ENCODE results near the gene OR10W1.

The OR10W1 gene, protein sequence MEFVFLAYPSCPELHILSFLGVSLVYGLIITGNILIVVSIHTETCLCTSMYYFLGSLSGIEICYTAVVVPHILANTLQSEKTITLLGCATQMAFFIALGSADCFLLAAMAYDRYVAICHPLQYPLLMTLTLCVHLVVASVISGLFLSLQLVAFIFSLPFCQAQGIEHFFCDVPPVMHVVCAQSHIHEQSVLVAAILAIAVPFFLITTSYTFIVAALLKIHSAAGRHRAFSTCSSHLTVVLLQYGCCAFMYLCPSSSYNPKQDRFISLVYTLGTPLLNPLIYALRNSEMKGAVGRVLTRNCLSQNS

DNA sequence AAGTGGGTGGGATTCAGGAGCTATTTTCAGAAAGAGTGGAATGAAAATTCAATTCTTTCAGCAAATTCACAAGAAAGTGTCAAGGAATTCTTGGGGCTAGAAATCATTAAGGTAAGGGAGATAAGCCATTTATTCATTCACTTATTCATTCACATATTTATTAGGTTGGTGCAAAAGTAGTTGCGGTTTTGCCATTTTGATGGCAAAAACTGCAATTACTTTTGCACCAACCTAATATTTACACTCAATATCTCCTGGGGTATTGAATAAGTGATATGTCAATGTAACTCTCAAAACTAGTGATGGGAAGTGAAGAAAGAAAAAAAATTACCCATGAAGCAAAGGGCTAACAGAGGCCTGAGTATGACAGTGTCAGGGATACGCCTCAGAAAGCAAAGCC is at the start of gene OR10W1:
OR10W1 (minus strand) TSS at position 119 of the 400 bp plus-strand sequence. CDS start 402 bp downstream, outside the sequence.
- Histone ChIP-seq H3K27ac (ENCODE audit: low read length) (no peak within 1 kb of the TSS), H3K36me3 (ENCODE audit: control insufficient read depth, low read depth, low read length) (no peaks in the 10 kb centered on the region), H3K4me1 (ENCODE audit: control insufficient read depth, low read depth, low read length) (no peaks in the 10 kb centered on the region), H3K9me3 (ENCODE audit: control insufficient read depth, low read depth, low read length) (no peaks in the 10 kb centered on the region), H3K9ac (ENCODE audit: low read length) (no peak within 1 kb of the TSS), H3K27me3 (ENCODE audit: control insufficient read depth, insufficient read depth, low read length) (no peaks in the 10 kb centered on the region), H3K4me3 (ENCODE audit: low read length) (no peak within 1 kb of the TSS)

DNA sequence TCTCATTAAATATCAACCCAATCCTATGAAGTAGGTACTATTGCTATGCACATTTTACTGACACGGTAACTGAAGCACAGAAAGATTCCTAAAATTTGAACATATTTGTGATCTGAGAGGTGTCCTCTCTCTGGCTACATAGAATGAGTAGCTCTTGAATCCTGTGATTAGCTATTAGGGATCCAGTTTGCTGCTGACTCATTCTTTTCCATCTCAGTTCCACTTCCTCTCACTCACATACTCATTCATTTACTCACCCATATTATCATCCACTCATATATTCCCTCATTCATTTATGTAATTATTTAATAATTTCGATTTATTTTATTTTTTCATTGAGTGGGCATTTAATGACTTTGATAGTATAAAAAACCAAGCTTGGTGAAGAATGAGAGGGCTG is 48.1 kb upstream of the OR10W1 start:
- H3K4me3 ChIP-seq (ENCODE audit: low read length), result no peak overlapping the region
- H3K36me3 ChIP-seq (ENCODE audit: control insufficient read depth, low read depth, low read length), result no peaks in the 10 kb centered on the region
- H3K4me1 ChIP-seq (ENCODE audit: control insufficient read depth, low read depth, low read length), result no peaks in the 10 kb centered on the region
- no peak overlapping the region for H3K9ac ChIP-seq (ENCODE audit: low read length)
- no peaks in the 10 kb centered on the region for H3K27me3 ChIP-seq (ENCODE audit: control insufficient read depth, insufficient read depth, low read length)
- peaks cover 3% of the 10 kb centered on the region for H3K9me3 ChIP-seq (ENCODE audit: control insufficient read depth, low read depth, low read length)
- H3K27ac ChIP-seq (ENCODE audit: low read length), result no peak overlapping the region

DNA sequence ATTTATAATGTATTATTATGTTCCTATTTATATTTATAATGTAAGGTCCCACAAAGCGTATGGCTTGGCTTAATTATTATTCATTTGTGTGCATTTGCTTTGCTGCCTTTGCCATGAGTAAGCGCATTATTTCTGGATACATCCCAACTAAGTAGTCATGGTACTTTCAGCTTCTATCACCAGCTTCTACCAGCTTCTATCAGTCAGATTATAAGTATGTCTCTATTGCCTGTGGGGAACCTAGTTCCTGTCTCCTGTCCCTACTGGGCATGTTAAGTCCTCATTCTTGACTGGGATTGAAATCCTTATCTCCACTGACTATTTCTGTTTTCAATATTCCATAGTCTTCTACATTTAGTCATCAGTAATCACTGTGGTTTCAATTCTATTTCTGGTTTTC is 33.5 kb upstream of the OR10W1 start:
- no peak overlapping the region for H3K4me3 ChIP-seq (ENCODE audit: low read length)
- no peak overlapping the region for H3K27ac ChIP-seq (ENCODE audit: low read length)
- no peak overlapping the region for H3K9ac ChIP-seq (ENCODE audit: low read length)
- H3K9me3 ChIP-seq (ENCODE audit: control insufficient read depth, low read depth, low read length), result no peaks in the 10 kb centered on the region
- H3K4me1 ChIP-seq (ENCODE audit: control insufficient read depth, low read depth, low read length), result no peaks in the 10 kb centered on the region
- H3K36me3 ChIP-seq (ENCODE audit: control insufficient read depth, low read depth, low read length), result no peaks in the 10 kb centered on the region
- H3K27me3 ChIP-seq (ENCODE audit: control insufficient read depth, insufficient read depth, low read length), result no peaks in the 10 kb centered on the region

DNA sequence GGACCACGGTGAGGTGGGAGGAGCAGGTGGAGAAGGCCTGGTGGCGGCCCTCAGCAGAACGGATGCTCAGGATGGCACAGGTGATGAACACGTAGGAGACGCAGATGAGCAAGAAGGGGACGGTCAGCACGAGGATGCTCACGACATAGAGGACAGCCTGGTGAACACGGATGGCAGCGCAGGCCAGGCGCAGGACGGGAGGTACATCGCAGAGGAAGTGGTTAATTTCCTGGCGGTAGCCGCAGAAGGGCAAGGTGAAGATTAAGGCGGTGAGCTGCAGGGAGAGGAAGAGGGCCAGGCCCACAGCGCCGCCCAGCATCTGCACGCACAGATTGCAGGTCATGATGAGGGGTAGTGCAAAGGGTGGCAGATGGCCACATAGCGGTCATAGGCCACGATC is 24.0 kb upstream of the OR10W1 start:
- Histone ChIP-seq H3K9ac (ENCODE audit: low read length) (no peak overlapping the region), H3K27me3 (ENCODE audit: control insufficient read depth, insufficient read depth, low read length) (no peaks in the 10 kb centered on the region), H3K4me3 (ENCODE audit: low read length) (no peak overlapping the region), H3K9me3 (ENCODE audit: control insufficient read depth, low read depth, low read length) (no peaks in the 10 kb centered on the region), H3K36me3 (ENCODE audit: control insufficient read depth, low read depth, low read length) (no peaks in the 10 kb centered on the region), H3K27ac (ENCODE audit: low read length) (no peak overlapping the region), H3K4me1 (ENCODE audit: control insufficient read depth, low read depth, low read length) (no peaks in the 10 kb centered on the region)

DNA sequence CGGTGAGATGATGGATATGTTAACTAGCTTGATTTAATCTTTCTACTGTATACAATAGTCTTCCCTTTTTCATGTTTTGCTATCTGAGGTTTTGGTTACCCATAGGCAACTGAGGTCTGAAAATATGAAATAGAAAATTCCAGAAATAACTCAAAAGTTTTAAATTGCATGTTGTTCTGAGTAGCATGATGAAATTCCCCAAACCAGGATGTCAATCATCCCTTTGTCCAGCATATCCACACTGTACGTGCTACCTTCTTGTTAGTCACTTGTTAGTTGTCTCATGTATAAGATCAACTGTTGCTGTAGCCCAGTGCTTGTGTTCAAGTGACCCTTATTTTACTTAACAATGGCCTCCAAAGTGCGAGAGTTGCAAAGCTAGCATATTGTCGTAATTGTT is 21.2 kb upstream of the OR10W1 start:
- no peaks in the 10 kb centered on the region for H3K36me3 ChIP-seq (ENCODE audit: control insufficient read depth, low read depth, low read length)
- H3K27ac ChIP-seq (ENCODE audit: low read length), result no peak overlapping the region
- no peaks in the 10 kb centered on the region for H3K27me3 ChIP-seq (ENCODE audit: control insufficient read depth, insufficient read depth, low read length)
- H3K4me3 ChIP-seq (ENCODE audit: low read length), result no peak overlapping the region
- no peaks in the 10 kb centered on the region for H3K4me1 ChIP-seq (ENCODE audit: control insufficient read depth, low read depth, low read length)
- H3K9me3 ChIP-seq (ENCODE audit: control insufficient read depth, low read depth, low read length), result no peaks in the 10 kb centered on the region
- H3K9ac ChIP-seq (ENCODE audit: low read length), result no peak overlapping the region

DNA sequence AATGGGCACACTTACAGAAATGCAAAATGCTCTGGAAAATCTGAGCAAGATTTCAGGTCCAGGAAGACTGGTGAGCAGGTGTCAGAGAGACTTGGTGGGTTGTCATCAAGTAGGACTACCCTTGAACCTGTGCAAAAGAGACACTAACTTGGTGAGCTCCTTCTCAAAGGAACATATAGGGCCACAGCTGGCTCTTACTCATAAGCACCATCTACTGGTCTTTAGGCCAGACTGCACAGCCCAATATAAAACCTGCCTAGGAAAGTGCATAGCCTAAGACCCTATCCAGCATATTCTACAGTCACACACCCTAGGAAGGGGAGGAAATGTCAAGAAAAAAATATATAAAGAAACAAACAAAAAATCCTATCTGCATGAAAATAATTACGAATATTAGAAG is 18.2 kb upstream of the OR10W1 start:
- no peaks in the 10 kb centered on the region for H3K9me3 ChIP-seq (ENCODE audit: control insufficient read depth, low read depth, low read length)
- no peak overlapping the region for H3K27ac ChIP-seq (ENCODE audit: low read length)
- H3K4me1 ChIP-seq (ENCODE audit: control insufficient read depth, low read depth, low read length), result no peaks in the 10 kb centered on the region
- H3K4me3 ChIP-seq (ENCODE audit: low read length), result no peak overlapping the region
- H3K27me3 ChIP-seq (ENCODE audit: control insufficient read depth, insufficient read depth, low read length), result no peaks in the 10 kb centered on the region
- H3K36me3 ChIP-seq (ENCODE audit: control insufficient read depth, low read depth, low read length), result no peaks in the 10 kb centered on the region
- H3K9ac ChIP-seq (ENCODE audit: low read length), result no peak overlapping the region

DNA sequence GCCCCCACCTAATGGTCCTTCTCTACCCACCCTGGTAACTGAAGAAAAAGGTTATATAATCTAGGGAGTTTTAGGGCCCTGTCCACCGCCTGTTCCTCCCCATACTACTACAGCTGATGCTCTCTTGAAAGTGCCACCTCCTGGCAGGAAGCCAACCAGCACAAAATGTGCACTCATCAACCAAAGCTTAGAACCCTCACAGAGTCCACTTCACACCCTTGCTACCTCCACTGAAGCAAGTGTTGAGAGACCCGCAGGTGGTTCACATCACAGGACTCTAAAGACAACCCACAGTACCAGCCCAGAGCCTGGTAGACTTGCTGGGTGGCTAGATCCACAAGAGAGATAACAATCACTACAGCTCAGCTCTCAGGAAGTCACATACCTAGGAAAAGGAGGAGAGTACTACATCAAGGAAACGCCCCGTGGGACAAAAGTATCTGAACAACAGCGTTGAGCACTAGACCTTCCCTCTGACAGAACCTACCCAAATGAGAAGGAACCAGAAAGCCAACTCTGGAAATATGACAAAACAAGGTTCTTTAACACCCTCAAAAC is 17.5 kb upstream of the OR10W1 start:
- Histone ChIP-seq H3K27me3 (ENCODE audit: control insufficient read depth, insufficient read depth, low read length) (no peaks in the 10 kb centered on the region), H3K9me3 (ENCODE audit: control insufficient read depth, low read depth, low read length) (no peaks in the 10 kb centered on the region), H3K4me3 (ENCODE audit: low read length) (no peak overlapping the region), H3K9ac (ENCODE audit: low read length) (no peak overlapping the region), H3K4me1 (ENCODE audit: control insufficient read depth, low read depth, low read length) (no peaks in the 10 kb centered on the region), H3K36me3 (ENCODE audit: control insufficient read depth, low read depth, low read length) (no peaks in the 10 kb centered on the region), H3K27ac (ENCODE audit: low read length) (no peak overlapping the region)

DNA sequence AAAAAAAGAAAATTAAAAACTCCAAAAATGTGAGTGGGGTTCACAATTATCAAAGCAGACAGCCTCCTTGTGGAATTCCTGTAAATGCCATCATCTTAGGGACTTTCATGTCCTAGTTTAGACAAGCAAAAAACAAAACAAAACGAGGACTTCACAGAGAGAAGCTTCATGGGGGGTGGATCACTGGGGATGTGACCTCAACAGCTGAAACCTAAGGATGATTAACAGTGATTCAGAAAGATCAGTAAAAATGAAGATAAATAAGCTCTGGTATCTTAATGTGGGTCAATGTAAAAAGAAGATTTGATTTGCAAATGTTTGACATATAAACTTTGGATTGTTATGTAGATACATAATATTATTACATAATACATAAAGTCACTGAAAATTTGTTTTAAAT is 8.1 kb upstream of the OR10W1 start:
- H3K9me3 ChIP-seq (ENCODE audit: control insufficient read depth, low read depth, low read length), result no peaks in the 10 kb centered on the region
- H3K9ac ChIP-seq (ENCODE audit: low read length), result no peak overlapping the region
- no peak overlapping the region for H3K27ac ChIP-seq (ENCODE audit: low read length)
- no peak overlapping the region for H3K4me3 ChIP-seq (ENCODE audit: low read length)
- H3K36me3 ChIP-seq (ENCODE audit: control insufficient read depth, low read depth, low read length), result no peaks in the 10 kb centered on the region
- H3K4me1 ChIP-seq (ENCODE audit: control insufficient read depth, low read depth, low read length), result no peaks in the 10 kb centered on the region
- H3K27me3 ChIP-seq (ENCODE audit: control insufficient read depth, insufficient read depth, low read length), result no peaks in the 10 kb centered on the region

DNA sequence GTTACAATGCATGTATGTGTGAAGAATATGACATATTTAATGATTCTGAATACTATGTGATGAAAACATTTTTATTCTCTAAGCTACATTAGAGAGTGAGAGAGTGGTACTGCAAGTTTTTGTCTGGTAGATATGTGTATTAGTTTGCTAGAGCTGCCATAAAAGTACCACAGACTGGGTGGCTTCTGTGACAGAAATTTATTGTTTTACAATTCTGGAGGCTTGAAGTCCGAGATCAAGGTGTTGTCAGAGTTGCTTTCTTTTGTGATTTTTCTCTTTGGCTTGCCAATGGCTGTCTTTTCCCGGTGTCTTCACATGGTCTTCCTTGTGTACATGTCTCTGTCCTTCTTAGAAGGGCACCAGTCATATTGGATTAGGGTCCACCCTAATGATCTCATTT is 6.9 kb upstream of the OR10W1 start:
- no peak overlapping the region for H3K4me3 ChIP-seq (ENCODE audit: low read length)
- no peaks in the 10 kb centered on the region for H3K36me3 ChIP-seq (ENCODE audit: control insufficient read depth, low read depth, low read length)
- H3K4me1 ChIP-seq (ENCODE audit: control insufficient read depth, low read depth, low read length), result no peaks in the 10 kb centered on the region
- H3K27ac ChIP-seq (ENCODE audit: low read length), result no peak overlapping the region
- no peaks in the 10 kb centered on the region for H3K27me3 ChIP-seq (ENCODE audit: control insufficient read depth, insufficient read depth, low read length)
- H3K9ac ChIP-seq (ENCODE audit: low read length), result no peak overlapping the region
- H3K9me3 ChIP-seq (ENCODE audit: control insufficient read depth, low read depth, low read length), result no peaks in the 10 kb centered on the region

DNA sequence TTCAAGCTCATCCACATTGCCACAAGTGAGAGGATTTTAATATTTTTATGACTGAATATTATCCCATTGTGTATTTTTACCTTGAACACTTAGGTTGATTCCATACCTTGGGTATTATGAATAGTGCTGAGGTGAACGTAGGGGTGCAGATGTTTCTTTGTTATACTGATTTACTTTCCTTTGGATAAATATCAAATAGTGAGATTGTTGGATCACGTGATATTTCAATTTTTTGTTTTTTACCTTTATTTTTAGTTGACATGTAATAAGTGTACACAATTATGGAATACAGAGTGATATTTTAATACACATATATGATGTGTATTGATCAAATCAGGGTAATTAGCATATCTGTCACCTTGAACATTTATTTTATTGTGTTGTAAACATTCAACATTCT is 8.1 kb downstream of the OR10W1 start:
- H3K27me3 ChIP-seq (ENCODE audit: control insufficient read depth, insufficient read depth, low read length), result no peaks in the 10 kb centered on the region
- no peak overlapping the region for H3K27ac ChIP-seq (ENCODE audit: low read length)
- H3K36me3 ChIP-seq (ENCODE audit: control insufficient read depth, low read depth, low read length), result no peaks in the 10 kb centered on the region
- no peaks in the 10 kb centered on the region for H3K9me3 ChIP-seq (ENCODE audit: control insufficient read depth, low read depth, low read length)
- H3K9ac ChIP-seq (ENCODE audit: low read length), result no peak overlapping the region
- no peaks in the 10 kb centered on the region for H3K4me1 ChIP-seq (ENCODE audit: control insufficient read depth, low read depth, low read length)
- H3K4me3 ChIP-seq (ENCODE audit: low read length), result no peak overlapping the region

DNA sequence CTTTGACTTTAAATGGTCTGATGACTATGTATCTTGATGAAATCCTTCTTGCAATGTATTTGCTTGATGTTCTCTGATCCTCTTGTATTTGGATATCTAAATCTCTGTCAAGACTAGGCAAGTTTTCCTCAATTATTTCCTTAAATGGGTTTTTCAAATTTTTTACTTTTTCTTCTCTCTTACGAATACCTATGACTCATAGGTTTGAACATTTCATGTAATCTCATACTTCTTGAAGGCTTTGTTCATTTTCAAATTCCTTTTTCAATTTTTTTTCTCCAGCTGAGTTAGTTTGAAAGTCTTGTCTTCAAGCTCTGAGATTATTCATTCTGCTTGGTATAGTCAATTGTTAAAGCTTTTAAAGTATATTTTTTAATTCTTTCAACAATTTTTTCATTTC is 13.1 kb downstream of the OR10W1 start:
- Histone ChIP-seq H3K9me3 (ENCODE audit: control insufficient read depth, low read depth, low read length) (no peaks in the 10 kb centered on the region), H3K27ac (ENCODE audit: low read length) (no peak overlapping the region), H3K9ac (ENCODE audit: low read length) (no peak overlapping the region), H3K27me3 (ENCODE audit: control insufficient read depth, insufficient read depth, low read length) (no peaks in the 10 kb centered on the region), H3K4me1 (ENCODE audit: control insufficient read depth, low read depth, low read length) (no peaks in the 10 kb centered on the region), H3K4me3 (ENCODE audit: low read length) (no peak overlapping the region), H3K36me3 (ENCODE audit: control insufficient read depth, low read depth, low read length) (no peaks in the 10 kb centered on the region)

DNA sequence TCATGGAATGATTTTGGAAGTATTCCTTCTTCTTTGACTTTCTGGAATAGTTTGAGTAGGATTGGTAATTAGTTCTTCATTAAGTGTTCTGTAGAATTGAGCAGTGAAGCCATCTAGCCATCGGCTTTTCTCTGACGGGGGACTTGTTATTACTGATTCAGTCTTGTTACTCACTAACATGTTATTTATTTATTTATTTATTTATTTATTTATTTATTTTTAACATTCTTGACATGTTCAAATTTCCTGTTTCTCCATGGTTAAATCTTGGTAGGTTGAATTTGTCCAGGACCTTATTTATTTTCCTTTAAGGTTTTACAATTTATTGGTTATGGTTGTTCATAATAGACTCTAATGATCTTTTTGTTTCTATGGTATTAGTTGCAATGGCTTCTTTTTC is 24.1 kb downstream of the OR10W1 start:
- peaks cover 17% of the 10 kb centered on the region for H3K9me3 ChIP-seq (ENCODE audit: control insufficient read depth, low read depth, low read length)
- H3K4me1 ChIP-seq (ENCODE audit: control insufficient read depth, low read depth, low read length), result no peaks in the 10 kb centered on the region
- H3K27me3 ChIP-seq (ENCODE audit: control insufficient read depth, insufficient read depth, low read length), result no peaks in the 10 kb centered on the region
- H3K36me3 ChIP-seq (ENCODE audit: control insufficient read depth, low read depth, low read length), result no peaks in the 10 kb centered on the region
- H3K9ac ChIP-seq (ENCODE audit: low read length), result no peak overlapping the region
- H3K4me3 ChIP-seq (ENCODE audit: low read length), result no peak overlapping the region
- H3K27ac ChIP-seq (ENCODE audit: low read length), result no peak overlapping the region

Data from iPS-18a (cell line).